ENCODE measurements around the gene CRY2. TPM values are rescaled to one million over a fixed set of nuclear protein-coding genes. Genes with fewer than 3 reads are reported as not detected.
A peak's percentile ranks its signal among the peaks of the same experiment; 100 is the strongest.

CRY2 gene
- total and polyA plus RNA-seq, 2 experiments from 2014 or later, result 9.5 to 15.4 TPM

GRCh38 chr11:45816614-45817013 is 30.7 kb upstream of the CRY2 start:
- Mint-ChIP-seq H3K36me3 (ENCODE audit: low read depth) (peaks cover 2% of the 10 kb centered on the region; the same call in 1 of the 3 replicates), H3K9me3 (no peaks in the 10 kb centered on the region), H3K27ac (no peak overlapping the region), H3K27me3 (ENCODE audit: insufficient read depth, low read depth, poor library complexity) (peaks cover 11% of the 10 kb centered on the region), H3K4me3 (no peak overlapping the region; the same call in 2 of the 3 replicates), H3K4me1 (peaks cover 29% of the 10 kb centered on the region)
- Histone ChIP-seq H2AFZ (no peak overlapping the region), H3K4me2 (peak overlapping the region; percentile 40; the same call in 1 of the 2 replicates), H3K4me1 (ENCODE audit: insufficient read depth) (peaks cover 10% of the 10 kb centered on the region), H3K27me3 (ENCODE audit: insufficient read depth) (no peaks in the 10 kb centered on the region), H3K27ac (ENCODE audit: low read depth) (no peak overlapping the region; the same call in 1 of the 2 replicates), H3K36me3 (ENCODE audit: insufficient read depth) (no peaks in the 10 kb centered on the region), H3K9me2 (ENCODE audit: insufficient read depth) (no peaks in the 10 kb centered on the region), H3K4me3 (no peak overlapping the region), H4K20me1 (replicated peaks; ENCODE audit: insufficient read depth) (peaks cover 4% of the 10 kb centered on the region; the same call in 1 of the 2 replicates), H3F3A (replicated peaks; ENCODE audit: low read depth) (no peaks in the 10 kb centered on the region), H3K79me2 (replicated peaks; ENCODE audit: insufficient read depth) (no peaks in the 10 kb centered on the region)
- DNase-seq (ENCODE audit: low spot score) (peak; percentile 82), ATAC-seq (peak; percentile 97)
- TF ChIP-seq EZH2 (IDR thresholded peaks at IDR 0.05; ENCODE audit: low read depth, unreplicated experiment) (no peak), ZNF462 (CRISPR knock-in tag; IDR thresholded peaks at IDR 0.05) (no peak), CTCF (conservative IDR thresholded peaks at IDR 0.05; ENCODE audit: low read depth in 2 of 2) (no peak), POLR2AphosphoS5 (IDR thresholded peaks at IDR 0.05; ENCODE audit: low read depth) (no peak), ETS1 (IDR thresholded peaks at IDR 0.05) (no peak), EZH2phosphoT487 (IDR thresholded peaks at IDR 0.05; ENCODE audit: unreplicated experiment) (no peak), ZNF114 (CRISPR knock-in tag; IDR thresholded peaks at IDR 0.05) (no peak), NANOG (IDR thresholded peaks at IDR 0.05; ENCODE audit: borderline replicate concordance) (no peak), ZNF331 (CRISPR knock-in tag; IDR thresholded peaks at IDR 0.05; ENCODE audit: low read depth) (no peak), JUNB (IDR thresholded peaks at IDR 0.05; ENCODE audit: unreplicated experiment) (no peak), STAT1 (IDR thresholded peaks at IDR 0.05; ENCODE audit: unreplicated experiment) (no peak), CREB1 (CRISPR knock-in tag; IDR thresholded peaks at IDR 0.05; ENCODE audit: low read depth) (no peak)
- TF ChIP-seq, protein P1, sequence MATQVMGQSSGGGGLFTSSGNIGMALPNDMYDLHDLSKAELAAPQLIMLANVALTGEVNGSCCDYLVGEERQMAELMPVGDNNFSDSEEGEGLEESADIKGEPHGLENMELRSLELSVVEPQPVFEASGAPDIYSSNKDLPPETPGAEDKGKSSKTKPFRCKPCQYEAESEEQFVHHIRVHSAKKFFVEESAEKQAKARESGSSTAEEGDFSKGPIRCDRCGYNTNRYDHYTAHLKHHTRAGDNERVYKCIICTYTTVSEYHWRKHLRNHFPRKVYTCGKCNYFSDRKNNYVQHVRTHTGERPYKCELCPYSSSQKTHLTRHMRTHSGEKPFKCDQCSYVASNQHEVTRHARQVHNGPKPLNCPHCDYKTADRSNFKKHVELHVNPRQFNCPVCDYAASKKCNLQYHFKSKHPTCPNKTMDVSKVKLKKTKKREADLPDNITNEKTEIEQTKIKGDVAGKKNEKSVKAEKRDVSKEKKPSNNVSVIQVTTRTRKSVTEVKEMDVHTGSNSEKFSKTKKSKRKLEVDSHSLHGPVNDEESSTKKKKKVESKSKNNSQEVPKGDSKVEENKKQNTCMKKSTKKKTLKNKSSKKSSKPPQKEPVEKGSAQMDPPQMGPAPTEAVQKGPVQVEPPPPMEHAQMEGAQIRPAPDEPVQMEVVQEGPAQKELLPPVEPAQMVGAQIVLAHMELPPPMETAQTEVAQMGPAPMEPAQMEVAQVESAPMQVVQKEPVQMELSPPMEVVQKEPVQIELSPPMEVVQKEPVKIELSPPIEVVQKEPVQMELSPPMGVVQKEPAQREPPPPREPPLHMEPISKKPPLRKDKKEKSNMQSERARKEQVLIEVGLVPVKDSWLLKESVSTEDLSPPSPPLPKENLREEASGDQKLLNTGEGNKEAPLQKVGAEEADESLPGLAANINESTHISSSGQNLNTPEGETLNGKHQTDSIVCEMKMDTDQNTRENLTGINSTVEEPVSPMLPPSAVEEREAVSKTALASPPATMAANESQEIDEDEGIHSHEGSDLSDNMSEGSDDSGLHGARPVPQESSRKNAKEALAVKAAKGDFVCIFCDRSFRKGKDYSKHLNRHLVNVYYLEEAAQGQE (IDR thresholded peaks at IDR 0.05; ENCODE audit: unreplicated experiment), result no peak

Measured in GM23338 (cell line).